H4 (cell line): ENCODE measurements around the gene RAB3A. TPM values are rescaled to one million over a fixed set of nuclear protein-coding genes. Genes with fewer than 3 reads are reported as not detected.
"Not testable (repeated sequence)": the region's sequence is repeated elsewhere in the genome, so short reads cannot be mapped to it uniquely, and the experiment has no call there.

Experiments used
- DNase-seq: peaks from one replicate; pipeline ENCODE4 v3.0.0-alpha.2; 2015; ENCODE audit warnings: low spot score
- total RNA-seq: library from RNA; depleted of rRNA; stranded (reverse); fragments of >200 nt; shearing (Covaris generic); gene quantifications from 2 replicates; pipeline ENCODE4 v1.2.3, GENCODE V29; 2014

RAB3A gene
- total RNA-seq, 1 experiment from 2014 or later = 2.2 TPM

- DNase-seq = no peak
These were observed 33.1 kb downstream of the RAB3A start for GRCh38 chr19:18170714-18171255.

GRCh38 chr19:18168673-18169381 is 35.0 kb downstream of the RAB3A start:
- DNase-seq = no peak

- DNase-seq = no peak
These were observed 35.7 kb downstream of the RAB3A start for GRCh38 chr19:18167975-18168645.

GRCh38 chr19:18167011-18167410 is 36.8 kb downstream of the RAB3A start:
- DNase-seq = no peak

DNA sequence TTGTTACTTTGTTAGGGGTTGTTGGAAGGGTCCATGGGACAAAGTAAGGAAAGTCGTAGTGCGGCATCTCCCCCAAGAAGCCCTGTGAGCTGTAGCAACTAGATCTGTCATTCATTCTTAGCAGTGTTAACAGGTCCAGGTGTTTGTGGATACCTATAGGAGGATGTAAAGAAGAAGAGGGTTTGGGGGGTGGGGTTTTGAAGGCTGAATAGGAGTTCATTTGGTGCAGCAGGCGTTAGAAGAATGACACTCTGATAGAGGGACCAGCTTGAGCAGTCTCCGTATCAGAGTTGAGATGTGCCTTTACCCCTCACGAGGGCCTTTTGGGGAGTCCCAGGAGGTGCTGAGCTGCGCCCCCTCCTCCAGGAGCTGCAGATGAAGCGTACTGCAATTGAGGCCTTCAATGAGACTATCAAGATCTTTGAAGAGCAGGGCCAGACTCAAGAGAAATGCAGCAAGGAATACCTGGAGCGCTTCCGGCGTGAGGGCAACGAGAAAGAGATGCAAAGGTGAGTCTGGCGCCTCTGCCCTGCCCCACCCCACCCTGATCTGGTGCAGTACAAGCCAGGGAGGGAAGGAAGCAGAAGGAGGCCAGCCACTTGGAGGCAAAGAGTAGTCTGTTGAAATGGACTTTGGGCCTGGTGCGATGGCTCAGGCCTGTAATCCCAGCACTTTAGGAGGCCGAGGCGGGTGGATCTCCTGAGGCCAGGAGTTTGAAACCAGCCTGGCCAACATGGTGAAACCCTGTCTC is 37.9 kb downstream of the RAB3A start:
- DNase-seq = no peak

DNA sequence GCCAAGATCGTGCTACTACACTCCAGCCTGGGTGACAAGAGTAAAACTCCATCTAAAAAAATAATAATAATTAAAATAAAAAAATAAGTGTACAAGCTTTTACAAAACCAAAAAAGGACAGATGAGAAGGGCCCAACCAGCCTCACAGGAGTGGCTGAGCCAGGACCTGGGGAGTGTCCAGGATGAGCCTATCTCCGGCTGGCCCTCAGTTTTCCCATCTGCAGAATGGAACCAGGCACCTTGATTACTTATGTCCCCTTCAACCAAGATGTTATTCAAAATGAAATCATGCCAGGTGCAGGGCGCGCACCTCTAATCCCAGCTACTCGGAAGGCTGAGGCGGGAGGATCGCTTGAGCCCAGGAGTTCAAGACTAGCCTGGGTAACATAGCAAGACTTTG is 39.8 kb downstream of the RAB3A start:
- DNase-seq = no peak

- DNase-seq = no peak
These were observed 42.2 kb downstream of the RAB3A start for GRCh38 chr19:18161636-18162002.

- DNase-seq = no peak
These were observed 42.7 kb downstream of the RAB3A start for GRCh38 chr19:18160971-18161635.

- no peak for DNase-seq
These were observed 43.3 kb downstream of the RAB3A start for GRCh38 chr19:18160493-18160970.

DNA sequence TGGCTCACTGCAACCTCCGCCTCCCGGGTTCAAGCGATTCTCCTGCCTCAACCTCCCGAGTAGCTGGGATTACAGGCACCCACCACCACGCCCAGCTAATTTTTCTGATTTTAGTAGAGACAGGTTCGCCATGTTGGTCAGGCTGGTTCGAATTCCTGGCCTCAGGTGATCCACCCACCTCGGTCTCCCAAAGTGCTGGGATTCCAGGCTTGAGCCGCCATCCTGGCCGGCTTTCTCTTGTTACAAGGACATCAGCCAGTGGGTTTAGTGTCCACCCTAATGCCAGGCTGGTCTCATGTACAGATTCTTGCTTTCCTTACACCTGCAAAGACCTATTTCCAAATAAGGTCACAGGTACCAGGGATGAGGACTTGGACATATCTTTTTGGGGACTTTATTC is 44.0 kb downstream of the RAB3A start:
- no peak for DNase-seq

DNA sequence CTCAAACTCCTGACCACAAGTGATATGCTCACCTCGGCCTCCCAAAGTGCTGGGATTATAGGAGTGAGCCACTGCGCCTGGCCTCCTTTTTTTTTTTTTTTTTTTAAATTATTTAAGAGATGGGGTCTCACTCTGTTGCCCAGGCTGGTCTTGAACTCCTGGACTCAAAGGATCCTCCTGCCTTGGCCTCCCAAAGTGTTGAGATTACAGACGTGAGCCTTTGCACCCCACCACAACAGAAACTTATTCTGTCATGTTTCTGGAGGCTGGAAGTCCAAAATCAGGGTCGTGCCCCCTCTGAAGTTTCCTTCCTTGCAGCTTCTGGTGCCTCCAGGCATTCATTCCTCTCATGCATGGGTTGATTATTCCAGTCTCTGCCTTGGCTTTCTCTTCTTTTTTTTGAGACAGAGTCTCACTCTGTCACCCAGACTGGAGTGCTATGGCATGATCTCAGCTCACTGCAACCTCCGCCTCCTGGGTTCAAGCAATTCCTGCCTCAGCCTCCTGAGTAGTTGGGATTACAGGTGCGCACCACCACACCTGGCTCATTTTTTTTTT is 44.7 kb downstream of the RAB3A start:
- not testable (repeated sequence) for DNase-seq

GRCh38 chr19:18158467-18158866 is 45.4 kb downstream of the RAB3A start:
- no peak for DNase-seq

DNA sequence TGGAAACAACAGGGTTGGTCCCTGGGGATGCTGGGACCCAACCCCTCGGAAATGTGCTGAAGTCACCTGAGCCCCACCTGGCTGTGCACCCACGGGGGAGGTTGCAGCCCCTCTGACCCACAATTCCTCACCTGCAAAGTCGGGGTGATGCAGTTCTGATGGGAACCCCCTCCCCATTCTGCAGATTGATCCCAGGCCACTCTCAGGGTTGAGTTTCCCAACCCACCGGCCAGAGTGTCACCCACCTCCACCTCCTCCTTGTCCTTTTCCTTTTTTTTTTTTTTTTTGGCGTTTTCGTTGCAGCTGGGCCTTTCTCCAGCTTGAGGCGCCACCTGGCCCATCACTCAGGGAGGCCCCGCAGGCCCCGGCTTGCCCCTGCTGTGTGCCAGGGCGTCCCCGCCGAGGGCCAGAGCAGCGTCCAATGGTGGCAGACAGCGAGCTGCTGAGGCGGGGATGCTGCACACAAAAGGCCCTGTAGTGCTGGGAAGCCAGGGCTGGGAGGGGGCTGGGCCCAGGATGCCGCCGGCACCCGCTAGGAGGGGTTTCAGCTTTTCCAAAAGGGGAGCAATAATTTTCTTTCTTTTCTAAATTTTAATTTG is 46.3 kb downstream of the RAB3A start:
- no peak for DNase-seq

GRCh38 chr19:18156841-18157464 is 46.9 kb downstream of the RAB3A start:
- DNase-seq = peak; percentile 94

DNA sequence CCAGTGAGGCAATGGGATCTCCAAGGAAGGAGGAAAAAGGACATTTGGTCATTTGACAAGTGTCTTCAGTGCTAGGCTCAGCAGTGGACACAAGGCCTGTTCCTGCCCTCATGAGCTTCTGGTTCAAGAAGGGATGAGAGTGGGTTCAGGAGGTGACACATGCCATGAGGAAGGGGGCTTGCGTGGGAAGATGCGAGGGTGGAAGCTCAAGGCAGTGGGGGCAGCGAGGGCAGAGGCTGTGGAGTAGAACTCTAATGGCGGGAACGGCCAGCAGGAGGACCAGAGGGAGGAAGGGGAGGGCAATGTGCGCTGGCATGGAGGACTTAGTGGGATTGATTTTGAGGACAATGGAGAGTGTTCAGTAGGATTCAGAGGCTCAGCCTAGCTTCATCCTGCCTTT is 47.6 kb downstream of the RAB3A start:
- DNase-seq = no peak

DNA sequence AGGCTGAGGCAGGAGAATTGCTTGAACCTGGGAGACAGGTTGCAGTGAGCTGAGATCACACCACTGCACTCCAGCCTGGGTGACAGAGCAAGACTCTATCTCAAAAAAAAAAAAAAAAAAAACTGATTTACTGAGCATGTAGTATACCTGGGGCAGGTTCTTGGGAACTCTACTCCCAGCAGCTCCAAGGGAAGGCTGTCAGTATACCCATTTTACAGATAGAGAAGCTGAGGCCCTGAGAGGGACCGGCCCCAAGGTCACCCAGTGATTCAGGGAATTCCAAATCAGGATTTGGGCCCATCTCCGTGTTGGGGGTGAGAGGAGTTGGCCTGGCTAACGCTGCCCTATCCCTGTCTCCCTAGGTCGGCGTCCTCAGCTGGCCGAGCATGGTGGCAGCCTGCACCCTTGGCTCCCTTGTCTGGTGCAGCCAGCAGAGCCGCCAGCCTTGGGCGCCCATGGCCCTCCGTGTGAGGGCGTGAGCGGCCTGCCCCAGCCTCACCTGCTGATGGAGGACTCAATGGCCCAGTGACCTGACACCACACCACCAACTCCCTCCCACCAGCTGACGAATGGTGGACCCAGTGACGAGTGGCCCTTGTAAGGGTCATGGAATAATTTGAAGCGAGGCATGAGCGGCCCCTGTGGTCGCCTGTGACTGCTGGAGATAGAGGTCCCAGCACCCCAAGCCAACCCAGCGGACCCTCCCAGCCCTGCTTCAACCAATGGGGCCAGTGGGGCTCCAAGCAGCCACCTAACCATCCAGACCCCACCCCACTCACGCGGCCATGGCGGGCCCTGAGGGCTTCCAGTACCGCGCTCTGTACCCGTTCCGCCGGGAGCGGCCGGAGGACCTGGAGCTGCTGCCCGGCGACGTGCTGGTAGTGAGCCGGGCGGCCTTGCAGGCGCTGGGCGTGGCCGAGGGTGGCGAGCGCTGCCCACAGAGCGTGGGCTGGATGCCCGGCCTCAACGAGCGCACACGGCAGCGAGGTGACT is 48.5 kb downstream of the RAB3A start:
- no peak for DNase-seq

GRCh38 chr19:18153556-18154134 is 50.2 kb downstream of the RAB3A start:
- no peak for DNase-seq

GRCh38 chr19:18152817-18153555 is 50.9 kb downstream of the RAB3A start, which contains the start of gene PIK3R2:
PIK3R2 (plus strand) TSS chr19:18153163; CDS start chr19:18155880, 2,717 bp downstream.
- DNase-seq = peak; percentile 99
